Stimulated activated CD4-positive, alpha-beta T cell treated with anti-CD3 and anti-CD28 coated beads, Interleukin-4, amount 100 ng/mL, for 4 hours (primary cell): ENCODE results near the gene AGTR1.

ENCODE experiments used
- DNase-seq, 2 experiments: peaks; one replicate each; pipeline ENCODE4 v3.0.0-alpha.2; 2020

The AGTR1 gene

DNA sequence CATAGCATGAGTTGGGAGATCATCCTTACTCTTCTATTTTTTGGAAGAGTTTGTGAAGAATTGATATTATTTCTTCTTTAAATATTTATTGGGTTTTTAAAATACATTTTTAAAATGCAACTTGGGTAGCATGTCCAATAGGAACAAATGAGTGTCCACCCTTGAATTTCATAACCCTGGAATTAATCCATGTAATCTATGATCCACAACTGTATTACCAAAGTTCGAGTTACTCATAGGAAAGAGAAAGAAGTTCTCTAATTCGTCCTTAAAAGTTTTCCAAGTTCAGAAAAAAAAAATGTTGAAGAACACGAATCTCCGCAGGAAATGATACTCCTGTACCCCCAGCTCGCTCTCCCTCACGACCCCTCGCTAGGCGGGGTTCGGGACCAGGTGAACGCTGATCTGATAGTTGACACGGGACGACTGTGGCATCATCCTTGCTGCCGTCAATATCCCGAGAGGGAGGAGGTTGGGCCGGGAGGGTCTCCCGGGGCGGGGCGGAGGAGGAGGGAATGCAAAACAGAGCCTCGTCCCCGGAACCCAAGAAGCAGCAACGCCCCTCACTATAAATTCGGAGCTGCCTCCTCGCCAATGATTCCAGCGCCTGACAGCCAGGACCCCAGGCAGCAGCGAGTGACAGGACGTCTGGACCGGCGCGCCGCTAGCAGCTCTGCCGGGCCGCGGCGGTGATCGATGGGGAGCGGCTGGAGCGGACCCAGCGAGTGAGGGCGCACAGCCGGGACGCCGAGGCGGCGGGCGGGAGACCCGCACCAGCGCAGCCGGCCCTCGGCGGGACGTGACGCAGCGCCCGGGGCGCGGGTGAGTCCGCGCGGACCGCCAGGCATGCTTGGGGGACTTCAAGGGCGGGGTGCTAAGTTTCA is at the start of gene AGTR1:
Gene AGTR1, plus strand, starts transcription at position 598 of the 884 bp plus-strand sequence. CDS start 43,133 bp downstream, outside the sequence.
- no peak for DNase-seq

DNA sequence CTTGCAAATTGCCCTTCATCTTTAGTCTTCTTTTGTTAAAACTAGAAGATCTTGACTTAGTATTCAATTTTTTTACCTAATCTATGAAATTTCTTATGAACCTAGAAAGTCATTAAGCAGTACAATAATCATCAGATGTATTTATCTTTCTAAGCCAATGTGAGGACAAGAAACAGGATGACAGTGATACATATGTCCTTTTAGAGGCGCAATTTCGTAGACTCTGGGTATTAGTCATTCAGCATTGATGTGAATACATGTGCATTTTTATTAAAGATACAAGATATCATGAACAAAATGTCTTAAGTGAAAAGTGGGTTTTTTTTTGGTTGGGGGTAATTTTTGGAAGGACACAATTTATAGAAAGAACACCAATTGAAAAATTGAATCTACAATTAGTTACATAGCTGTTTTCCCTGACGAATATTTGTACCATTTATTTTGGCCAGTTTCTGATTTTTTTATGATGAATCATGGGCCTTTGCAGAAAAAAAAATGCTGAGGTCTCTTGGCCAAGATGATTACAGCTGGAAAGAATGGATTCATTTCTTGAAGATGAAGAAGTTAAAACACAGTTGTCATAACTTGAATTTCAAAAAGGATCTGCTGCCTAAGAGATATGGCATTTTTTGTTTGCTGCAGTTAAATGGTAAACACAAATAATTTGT is 48.9 kb upstream of the AGTR1 start:
- no peak for DNase-seq

DNA sequence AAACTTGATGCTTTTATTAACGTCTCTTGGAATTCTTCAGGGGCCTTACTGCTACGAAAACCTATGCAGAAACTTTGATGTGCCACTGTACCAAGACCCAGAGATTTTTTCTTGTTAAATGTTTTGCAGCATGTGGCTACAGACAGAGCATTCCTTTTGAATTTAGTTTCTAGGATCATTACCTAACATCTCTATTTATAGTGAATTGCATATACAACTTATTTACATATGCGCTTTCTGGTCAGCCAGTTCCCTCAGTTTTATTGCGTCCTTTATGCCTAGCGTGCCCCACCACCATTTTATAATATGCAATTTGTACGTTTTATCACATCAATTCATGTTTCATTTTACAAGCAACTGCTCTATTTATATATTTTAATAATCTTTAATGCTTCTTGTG is 46.2 kb upstream of the AGTR1 start:
- DNase-seq: no peak

DNA sequence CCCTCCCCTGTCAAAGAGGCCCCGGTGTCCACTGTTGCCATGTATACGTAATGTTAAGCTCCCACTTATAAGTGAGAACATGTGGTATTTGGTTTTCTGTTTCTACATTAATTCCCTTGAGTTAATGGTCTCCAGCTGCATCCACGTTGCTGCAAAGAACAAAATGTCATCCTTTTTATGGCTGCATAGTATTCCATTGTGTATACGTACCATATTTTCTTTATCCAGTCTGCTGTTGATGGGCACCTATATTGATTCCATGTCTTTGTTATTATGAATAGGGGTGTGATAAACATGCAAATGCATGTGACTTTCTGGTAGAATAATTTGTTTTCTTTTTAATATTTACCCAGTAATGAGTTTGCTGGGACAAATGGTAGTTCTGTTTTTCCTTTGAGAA is 43.3 kb upstream of the AGTR1 start:
- DNase-seq: no peak

DNA sequence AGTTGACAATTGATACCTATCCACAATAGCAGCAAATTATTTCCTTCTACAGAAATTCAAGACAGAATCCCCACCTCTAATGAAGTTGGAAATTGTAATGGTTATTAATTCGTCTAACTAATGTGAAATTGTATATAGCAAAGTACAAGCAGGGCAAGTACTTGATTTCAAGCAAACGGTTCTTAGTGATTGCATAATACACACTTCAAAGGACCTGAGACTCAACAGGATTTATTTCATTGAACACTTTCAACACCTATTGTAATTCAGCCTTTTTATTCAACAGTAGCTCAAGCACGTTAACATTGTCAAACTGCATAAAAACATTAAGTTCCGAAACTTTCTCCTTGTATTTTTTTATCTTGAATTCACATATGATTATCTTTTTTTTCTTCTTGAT is 40.2 kb upstream of the AGTR1 start:
- DNase-seq: no peak

DNA sequence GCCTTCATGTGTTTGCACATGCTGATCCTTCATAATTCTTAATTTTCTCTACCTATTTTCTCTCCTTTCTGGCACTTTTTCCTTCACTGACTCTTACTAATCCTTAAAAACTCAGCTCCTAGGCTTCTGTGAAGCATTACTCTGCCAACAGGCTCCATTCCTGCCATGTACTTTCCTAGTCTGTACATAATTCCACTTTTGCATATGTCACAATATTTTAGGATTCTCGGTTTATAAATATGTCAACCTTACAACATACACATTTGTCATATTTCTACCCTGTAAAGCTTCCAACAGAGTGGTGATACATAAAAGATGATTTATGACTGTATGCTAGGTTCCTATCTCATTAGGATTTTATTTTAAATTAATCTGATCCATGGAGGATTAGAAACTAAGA is 38.2 kb upstream of the AGTR1 start:
- DNase-seq: no peak

DNA sequence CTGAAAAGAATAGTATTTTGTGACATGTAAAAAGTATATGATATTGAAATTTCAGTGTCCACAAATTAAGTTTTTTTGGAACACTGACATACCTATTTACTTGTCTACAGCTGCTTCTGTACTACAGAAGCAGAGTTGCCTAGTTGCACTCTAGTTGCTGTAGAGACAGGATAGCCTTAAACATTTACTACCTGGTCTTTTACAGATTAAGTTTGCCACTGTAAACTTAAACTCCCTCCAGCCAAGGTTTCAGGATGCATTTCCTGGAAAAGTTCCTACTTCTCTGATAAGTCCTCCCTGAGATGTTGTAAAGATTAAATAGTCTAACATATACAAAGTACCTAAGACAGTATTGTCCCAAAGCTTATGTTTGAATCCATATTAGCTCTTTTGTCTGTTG is 17.4 kb upstream of the AGTR1 start:
- no peak for DNase-seq

DNA sequence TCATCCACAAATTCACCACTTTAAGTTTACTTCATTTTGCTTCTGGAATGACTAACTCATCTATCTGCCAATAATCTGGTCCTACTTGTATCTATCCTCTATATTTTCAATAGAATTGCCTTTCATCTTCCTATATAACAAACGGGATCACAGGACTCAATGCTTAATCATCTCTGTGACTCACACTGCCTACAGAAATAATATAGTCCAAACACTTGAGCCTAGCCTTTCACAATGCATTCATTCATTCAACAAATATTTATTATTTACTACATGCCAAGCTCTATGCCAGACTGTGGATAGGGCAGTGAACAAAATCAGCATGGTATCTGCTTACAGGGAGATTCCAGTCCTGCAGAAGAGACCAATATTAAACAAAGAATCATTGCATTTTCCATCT is 16.6 kb upstream of the AGTR1 start:
- DNase-seq: no peak

DNA sequence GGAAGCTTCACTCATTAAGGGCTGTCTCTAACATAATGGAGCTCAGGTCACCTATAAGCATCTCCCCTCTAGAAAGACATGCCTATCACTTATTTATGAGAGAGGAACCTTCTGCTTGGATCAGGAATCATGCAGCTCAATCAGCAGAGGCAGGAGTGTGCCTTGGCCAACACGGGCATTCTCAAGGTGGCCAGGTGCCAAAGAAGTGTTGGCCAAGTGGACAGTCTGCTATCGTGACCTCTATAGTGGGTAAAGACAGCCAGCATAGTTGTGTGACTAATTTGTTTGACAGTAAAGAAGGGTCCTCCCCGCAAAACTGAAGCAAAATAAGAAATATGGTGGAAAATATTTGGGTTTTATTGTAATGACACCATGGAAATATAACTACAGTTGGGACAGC is 14.7 kb upstream of the AGTR1 start:
- no peak for DNase-seq

DNA sequence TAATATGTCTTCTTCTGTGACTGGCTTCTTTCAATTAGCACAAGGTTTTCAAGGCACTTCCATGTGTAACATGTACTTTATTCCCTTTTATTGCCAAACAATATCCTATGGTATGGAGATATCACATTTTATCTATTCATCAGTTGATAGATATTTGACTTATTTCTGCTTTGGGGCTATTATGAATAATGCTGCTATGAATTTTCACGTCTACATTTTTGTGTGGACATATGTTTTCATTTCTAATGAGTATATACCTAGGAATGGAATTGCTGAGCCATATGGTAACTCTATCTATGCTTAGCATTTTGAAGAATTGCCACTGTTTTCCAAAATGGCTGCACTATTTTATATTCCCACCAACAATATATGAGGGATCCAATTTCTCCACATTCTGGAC is 3.6 kb upstream of the AGTR1 start:
- no peak for DNase-seq

DNA sequence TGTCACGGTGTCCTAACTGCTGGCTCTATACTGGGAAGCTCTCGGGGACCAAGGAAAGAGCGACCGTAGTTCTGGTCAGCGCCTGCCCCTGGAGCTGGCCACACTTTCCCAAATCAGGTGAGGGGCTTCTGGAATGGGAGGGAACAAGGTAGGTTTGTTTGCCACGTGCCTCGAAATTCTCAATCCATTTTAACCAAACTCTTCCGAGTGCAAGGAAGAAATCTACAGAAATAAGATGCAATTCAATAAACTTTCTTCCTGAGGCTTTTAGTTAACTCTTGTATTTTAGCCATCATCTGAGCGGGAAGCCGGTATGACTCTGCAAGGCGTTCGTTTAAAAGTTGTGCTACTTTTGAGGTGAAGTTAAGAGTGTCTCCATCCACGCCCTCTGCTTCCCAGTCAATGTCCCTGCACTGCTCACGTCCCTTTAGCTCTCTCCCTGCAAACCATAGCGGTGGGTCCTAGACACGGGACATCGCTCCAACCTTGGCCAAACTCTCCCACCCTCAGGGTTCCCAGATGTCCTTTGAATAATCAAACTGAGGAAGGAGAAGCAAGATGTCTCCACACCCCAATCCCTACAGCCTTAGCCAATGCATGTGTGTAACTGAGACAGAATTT is 597 bp downstream of the AGTR1 start:
- no peak for DNase-seq

DNA sequence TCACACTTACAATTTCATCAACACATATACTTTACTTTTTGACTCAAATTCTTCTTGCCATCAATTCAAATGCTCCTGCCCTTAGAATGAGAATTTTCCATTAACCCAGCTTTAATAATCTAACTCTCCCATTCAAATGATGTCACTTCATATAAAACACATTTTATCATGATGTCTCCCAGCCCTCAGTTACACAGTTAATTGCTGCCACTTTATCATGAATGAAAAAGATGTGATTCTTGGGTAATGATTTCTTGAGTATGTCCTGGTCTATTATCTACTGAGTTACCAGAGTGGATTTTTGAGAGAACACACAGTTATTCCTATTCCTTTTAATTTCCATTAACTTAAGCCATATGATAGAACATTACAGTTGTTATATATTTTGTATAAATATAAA is 7.6 kb downstream of the AGTR1 start:
- DNase-seq: no peak

DNA sequence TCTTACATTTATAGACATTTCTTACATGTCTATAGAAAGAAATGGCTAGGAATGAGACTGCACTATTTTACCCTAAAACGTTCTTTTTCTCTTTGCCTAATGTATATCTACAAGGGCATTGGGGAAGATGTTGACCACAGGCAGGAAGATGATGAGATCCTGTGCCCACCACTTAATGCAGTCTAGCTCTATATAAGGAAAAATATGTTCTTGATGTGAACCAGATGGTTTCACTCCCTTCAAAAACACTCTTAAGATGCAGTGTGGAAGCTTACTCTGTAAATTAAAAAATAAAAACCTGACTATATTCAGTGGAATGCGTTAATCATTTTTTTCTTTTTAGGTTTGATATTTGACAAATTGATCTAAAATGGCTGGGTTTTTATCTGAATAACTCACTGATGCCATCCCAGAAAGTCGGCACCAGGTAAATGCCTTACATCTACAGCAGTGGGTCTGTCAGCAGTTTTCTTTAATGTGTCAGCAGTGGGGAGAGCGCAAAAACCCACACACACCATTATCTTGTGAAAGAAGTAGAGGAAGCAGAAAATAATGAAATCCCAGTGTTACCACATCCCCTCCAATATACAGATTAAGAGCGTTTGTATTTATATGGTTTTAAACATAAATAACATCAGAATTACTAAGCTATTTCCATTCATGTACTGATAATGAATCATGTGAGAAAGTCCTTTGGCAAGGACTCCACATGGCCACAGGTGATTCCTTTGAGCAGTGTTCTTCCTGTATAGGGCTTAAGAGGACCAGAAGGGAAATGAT is 10.1 kb downstream of the AGTR1 start:
- no peak for DNase-seq

DNA sequence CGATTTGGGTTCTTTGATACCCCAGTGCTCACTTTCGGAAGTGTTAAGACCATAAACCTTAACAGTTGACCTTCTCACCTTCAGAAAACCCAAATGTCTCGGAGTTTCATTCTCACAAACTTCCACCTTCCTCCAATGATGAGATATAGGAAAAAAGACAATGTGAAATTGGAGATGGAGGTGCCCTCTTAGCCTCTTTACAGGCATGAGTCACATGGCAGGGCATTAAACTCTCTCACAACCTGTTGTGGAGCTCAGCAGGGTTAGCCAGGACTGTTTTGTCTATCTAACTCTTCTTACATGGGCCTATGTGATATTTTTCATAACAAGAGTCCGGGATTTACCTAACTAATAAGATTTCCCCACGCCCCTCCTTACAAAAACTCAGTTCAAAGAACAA is 10.7 kb downstream of the AGTR1 start:
- DNase-seq: no peak

DNA sequence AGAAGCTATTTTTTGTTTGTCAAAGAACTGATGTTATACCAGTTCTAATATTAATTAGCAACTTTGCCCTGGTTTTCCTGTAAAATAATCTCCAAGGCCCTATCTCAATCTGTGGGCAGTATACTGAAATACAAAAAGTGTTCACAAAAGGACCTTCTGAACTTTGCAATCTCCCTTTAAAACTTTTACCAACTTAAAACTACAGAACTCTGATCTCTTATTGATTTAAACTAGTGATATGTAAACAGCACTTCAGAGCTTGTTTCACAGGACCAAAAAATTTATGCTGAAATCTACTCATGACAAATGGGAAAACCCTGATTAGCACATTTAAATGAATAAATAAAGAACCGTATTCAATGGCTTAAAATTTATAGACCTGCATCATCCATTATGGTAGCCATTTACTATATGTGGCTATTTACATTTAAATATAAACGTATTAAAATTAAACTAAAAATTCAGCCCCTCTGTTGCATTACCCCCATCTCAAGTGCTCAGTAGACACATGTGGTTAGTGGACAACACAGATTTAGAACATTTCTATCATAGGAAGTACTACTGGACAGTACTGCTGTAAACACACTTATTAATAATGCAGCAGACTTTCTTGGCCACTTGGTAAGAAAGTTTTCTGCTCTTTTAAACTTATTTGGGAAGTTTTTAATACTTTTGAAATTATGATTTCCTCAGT is 12.0 kb downstream of the AGTR1 start:
- no peak for DNase-seq

DNA sequence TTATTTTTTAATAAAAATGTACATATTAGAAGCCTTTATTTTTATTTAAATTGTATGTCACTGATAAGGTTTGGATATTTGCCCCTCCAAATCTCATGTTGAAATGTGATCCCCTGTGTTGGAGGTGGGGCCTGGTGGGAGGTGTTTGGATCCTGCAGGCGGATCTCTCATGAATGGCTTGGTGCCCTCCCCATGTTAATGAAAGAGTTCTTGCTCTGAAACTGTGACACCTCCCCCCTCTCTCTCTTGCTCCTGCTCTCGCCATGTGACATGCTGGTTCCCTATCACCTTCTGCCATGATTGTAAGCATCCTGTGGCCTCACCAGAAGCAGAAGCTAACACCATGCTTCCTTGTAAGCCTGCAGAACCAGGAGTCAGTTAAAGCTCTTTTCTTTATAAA is 13.0 kb downstream of the AGTR1 start:
- DNase-seq: no peak

DNA sequence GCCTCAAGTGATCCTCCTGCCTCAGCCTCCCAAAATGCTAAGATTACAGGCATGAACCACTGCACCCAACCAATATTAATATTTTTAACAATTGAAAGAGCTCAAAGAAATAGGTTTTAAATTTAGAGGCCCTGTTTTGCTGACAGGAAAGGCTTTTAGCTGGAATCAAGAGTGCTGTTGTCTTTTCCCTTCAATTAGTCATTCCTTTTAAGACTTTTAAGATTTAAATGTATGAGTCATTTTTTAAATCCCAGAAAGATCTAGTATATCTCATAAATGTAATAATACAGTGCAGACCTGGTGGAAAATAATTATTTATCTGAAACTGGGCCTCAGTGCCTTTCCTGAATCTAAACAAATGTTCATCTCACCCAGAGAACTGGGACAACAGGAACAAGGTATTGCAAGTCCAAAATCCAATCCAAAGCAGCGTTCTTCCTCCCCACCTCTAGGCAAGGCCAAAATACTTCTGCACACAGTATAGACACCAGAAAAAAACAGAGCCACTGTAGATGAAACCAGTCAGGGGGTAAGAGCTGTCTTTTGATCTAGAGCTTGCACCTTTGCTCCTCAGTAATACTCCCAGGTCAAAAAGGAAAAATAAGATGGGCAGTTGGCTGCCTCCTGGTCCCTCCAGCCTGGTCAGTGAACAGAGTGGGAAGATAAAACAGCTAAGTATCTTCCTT is 14.4 kb downstream of the AGTR1 start:
- DNase-seq: no peak

DNA sequence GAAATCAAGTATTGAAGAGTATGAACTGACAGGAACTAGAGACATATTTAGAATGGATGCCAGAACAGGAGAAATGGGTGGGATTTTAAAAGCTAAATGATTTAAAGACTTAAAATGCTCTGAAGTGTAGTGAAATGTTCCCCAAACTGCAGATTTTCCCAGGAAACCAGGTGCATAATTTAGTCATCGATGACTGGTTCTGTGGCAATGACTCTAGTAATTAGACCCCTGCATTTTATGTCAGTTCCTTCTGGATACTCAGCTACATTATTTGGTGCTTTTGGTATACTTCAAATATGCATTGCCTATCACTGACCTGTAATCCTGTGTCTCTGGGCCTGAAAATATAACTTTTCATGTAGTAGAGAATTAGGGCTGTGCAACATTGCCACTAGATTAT is 16.8 kb downstream of the AGTR1 start:
- DNase-seq: no peak

DNA sequence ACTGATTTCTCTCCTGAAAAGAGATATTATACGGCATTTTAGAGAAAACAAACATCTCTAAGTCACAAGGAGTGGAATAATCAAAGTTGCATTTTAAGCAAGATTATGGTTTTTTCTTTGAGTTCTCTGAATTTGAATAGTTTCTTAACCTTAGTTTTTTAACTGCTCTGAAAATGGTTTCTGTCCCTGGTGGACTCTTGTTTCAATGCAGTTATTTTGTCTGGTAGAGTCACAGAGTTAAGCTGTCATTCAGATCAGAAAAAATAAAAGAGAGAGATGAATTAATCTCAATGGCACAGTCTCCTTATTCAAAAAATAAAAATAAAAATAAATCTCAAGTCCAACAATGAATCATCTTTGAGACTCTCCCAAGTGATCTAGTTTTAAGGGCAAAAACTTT is 19.0 kb downstream of the AGTR1 start:
- DNase-seq: no peak

DNA sequence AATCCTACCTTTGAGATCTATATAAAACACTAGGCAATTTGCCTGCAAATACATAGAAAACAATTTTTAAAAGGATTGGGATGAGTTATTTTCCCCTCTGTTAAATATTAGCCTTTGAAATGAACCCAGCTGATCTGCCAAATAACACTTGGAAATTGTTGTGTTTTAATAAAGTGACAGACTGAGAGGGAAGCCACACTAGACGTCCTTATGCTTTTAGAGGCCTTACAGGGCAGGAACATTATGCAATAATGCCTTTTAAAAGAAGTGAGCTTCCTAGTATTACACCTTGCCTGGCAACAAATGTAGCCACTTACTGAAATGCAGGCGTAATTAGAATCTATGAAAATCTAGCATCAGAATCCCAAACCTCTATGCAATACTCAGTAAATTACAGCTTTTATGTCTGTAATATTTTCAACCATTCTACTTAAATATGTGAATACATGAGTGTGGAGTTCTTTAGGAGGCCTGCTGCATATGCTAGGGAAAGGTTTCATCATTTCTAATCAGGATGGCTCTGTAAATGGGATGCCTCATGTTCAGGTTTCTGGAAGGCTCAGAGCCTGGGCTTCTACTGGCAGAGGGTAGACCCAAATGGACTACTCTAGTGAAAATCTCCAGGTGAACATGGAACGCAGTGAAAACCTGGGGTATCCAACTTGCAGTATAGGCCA is 20.3 kb downstream of the AGTR1 start:
- DNase-seq: no peak
